HEK293 (cell line): ENCODE data around the gene LIPJ.

ENCODE experiments used
- CTCF ChIA-PET: fragments of 350-600 bp; formaldehyde crosslinking; extraction: SDS; loops from one replicate; lab custom pipeline; 2021; ENCODE audit warnings: antibody characterized with exemption; lab: Yijun Ruan, JAX
- POLR2A ChIA-PET: fragments of 300-600 bp; formaldehyde crosslinking; extraction: SDS; loops from one replicate; lab custom pipeline; 2020; ENCODE audit warnings: antibody characterized with exemption, inconsistent platforms; lab: Yijun Ruan, JAX
- H3K27ac ChIP-seq: fragments of 200-500 bp; sonication (Bioruptor generic); 2 replicates; pipeline ENCODE4 v1.5.1; 2014; ENCODE audit warnings: low read depth, low read length, control low read depth, inconsistent platforms; ENCODE audit errors: extremely low read depth
- H3K36me3 ChIP-seq, 2 experiments: fragments of 200-500 bp in 1 of 2; sonication (Bioruptor generic) in 1 of 2; 1 replicate in 1 of 2; 2 replicates in 1 of 2; pipeline ENCODE4 v1.5.1; 2014 to 2017; ENCODE audit warnings: inconsistent platforms in 2 of 2, low read length in 2 of 2; ENCODE audit not compliant: control insufficient read depth in 2 of 2, insufficient read depth in 1 of 2
- H3K4me1 ChIP-seq: fragments of 200-500 bp; sonication (Bioruptor generic); 2 replicates; pipeline ENCODE4 v1.5.1; 2014; ENCODE audit warnings: mild to moderate bottlenecking, low read length, inconsistent platforms; ENCODE audit not compliant: control insufficient read depth, insufficient read depth
- H3K4me3 ChIP-seq: 2 replicates; pipeline ENCODE4 v1.5.1; 2011; ENCODE audit warnings: low read depth, mild to moderate bottlenecking, control low read depth, low read length, moderate library complexity
- H3K9me3 ChIP-seq: fragments of 200-500 bp; sonication (Bioruptor generic); 2 replicates; pipeline ENCODE4 v1.5.1; 2014; ENCODE audit warnings: low read depth, low read length, inconsistent platforms; ENCODE audit not compliant: control insufficient read depth, insufficient read depth
- ATF2 ChIP-seq: fragments of 450-650 bp; formaldehyde crosslinking; IDR thresholded peaks from 2 replicates; pipeline ENCODE4 v1.5.1; 2016; ENCODE audit warnings: missing biosample characterization, missing genetic modification characterization, low read depth
- BCL6B ChIP-seq: fragments of 450-650 bp; formaldehyde crosslinking; IDR thresholded peaks from 2 replicates; pipeline ENCODE4 v1.5.1; 2017; ENCODE audit warnings: missing biosample characterization, missing genetic modification characterization
- ELK4 ChIP-seq: IDR thresholded peaks from 2 replicates; pipeline ENCODE4 v1.6.1; 2011; ENCODE audit warnings: mild to moderate bottlenecking, low read depth, low read length, borderline replicate concordance
- GLIS1 ChIP-seq: fragments of 450-650 bp; formaldehyde crosslinking; IDR thresholded peaks from 2 replicates; pipeline ENCODE4 v1.5.1; 2016; ENCODE audit warnings: missing biosample characterization, missing genetic modification characterization
- PRDM6 ChIP-seq: fragments of 450-650 bp; formaldehyde crosslinking; IDR thresholded peaks from 2 replicates; pipeline ENCODE4 v1.5.1; 2017; ENCODE audit warnings: missing biosample characterization, missing genetic modification characterization
- ZBTB26 ChIP-seq: fragments of 450-650 bp; formaldehyde crosslinking; optimal IDR thresholded peaks from 2 replicates; pipeline ENCODE3; 2016; ENCODE audit warnings: missing biosample characterization, mild to moderate bottlenecking, missing genetic modification characterization
- ZBTB6 ChIP-seq: fragments of 450-650 bp; formaldehyde crosslinking; IDR thresholded peaks from 2 replicates; pipeline ENCODE4 v1.5.1; 2017; ENCODE audit warnings: missing biosample characterization, missing genetic modification characterization
- ZNF174 ChIP-seq: fragments of 450-650 bp; formaldehyde crosslinking; IDR thresholded peaks from 2 replicates; pipeline ENCODE4 v1.5.0; 2017; ENCODE audit warnings: missing biosample characterization, mild to moderate bottlenecking, missing genetic modification characterization
- ZNF335 ChIP-seq: fragments of 450-650 bp; formaldehyde crosslinking; conservative IDR thresholded peaks from 2 replicates; pipeline ENCODE4 v1.5.1; 2016; ENCODE audit warnings: missing biosample characterization, missing genetic modification characterization
- ZNF394 ChIP-seq: fragments of 450-650 bp; formaldehyde crosslinking; IDR thresholded peaks from 2 replicates; pipeline ENCODE4 v1.5.1; 2016; ENCODE audit warnings: missing biosample characterization, missing genetic modification characterization, mild to moderate bottlenecking, moderate library complexity, borderline replicate concordance
- ZNF449 ChIP-seq: fragments of 450-650 bp; formaldehyde crosslinking; IDR thresholded peaks from 2 replicates; pipeline ENCODE4 v1.5.1; 2017; ENCODE audit warnings: missing biosample characterization, mild to moderate bottlenecking, missing genetic modification characterization, moderate library complexity
- ZNF544 ChIP-seq: fragments of 450-650 bp; formaldehyde crosslinking; IDR thresholded peaks from 2 replicates; pipeline ENCODE4 v1.5.0; 2017; ENCODE audit warnings: missing biosample characterization, missing genetic modification characterization
- ZNF792 ChIP-seq: fragments of 450-650 bp; formaldehyde crosslinking; IDR thresholded peaks from 2 replicates; pipeline ENCODE4 v1.5.1; 2016; ENCODE audit warnings: missing biosample characterization, missing genetic modification characterization
- TF ChIP-seq, protein P1 (sequence below): fragments of 450-650 bp; formaldehyde crosslinking; IDR thresholded peaks from 2 replicates; pipeline ENCODE4 v1.5.1; 2016; ENCODE audit warnings: missing biosample characterization, missing genetic modification characterization, borderline replicate concordance

LIPJ gene

DNA sequence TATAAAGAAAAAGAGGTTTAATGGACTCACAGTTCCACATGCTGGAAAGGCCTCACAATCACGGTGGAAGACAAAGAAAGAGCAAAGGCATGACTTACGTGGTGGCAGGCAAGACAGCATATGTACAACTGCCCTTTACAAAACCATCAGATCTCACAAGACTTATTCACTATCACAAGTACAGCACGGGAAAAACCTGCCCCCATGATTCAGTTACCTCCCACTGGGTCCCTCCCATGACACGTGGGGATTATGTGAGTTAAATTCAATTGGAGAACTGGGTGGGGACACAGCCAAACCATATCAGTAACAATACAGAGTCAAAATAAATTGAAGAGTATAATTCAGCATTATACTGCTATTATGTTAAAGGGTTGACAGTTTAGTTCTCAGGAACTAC, 41.2 kb upstream of the LIPJ start (continued):
- TF ChIP-seq ZBTB6 (tag by site-specific recombination) (no peak), ZNF544 (no peak), ZNF174 (tag by site-specific recombination) (no peak), ZNF449 (no peak), ZNF335 (tag by site-specific recombination) (no peak), GLIS1 (0 out of 2 replicates have a peak, but pooled peaks have one; percentile 10), ELK4 (no peak)
- TF ChIP-seq, protein P1, sequence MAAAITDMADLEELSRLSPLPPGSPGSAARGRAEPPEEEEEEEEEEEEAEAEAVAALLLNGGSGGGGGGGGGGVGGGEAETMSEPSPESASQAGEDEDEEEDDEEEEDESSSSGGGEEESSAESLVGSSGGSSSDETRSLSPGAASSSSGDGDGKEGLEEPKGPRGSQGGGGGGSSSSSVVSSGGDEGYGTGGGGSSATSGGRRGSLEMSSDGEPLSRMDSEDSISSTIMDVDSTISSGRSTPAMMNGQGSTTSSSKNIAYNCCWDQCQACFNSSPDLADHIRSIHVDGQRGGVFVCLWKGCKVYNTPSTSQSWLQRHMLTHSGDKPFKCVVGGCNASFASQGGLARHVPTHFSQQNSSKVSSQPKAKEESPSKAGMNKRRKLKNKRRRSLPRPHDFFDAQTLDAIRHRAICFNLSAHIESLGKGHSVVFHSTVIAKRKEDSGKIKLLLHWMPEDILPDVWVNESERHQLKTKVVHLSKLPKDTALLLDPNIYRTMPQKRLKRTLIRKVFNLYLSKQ, result no peak
- TF ChIP-seq, all 188 proteins: peak for 9

DNA sequence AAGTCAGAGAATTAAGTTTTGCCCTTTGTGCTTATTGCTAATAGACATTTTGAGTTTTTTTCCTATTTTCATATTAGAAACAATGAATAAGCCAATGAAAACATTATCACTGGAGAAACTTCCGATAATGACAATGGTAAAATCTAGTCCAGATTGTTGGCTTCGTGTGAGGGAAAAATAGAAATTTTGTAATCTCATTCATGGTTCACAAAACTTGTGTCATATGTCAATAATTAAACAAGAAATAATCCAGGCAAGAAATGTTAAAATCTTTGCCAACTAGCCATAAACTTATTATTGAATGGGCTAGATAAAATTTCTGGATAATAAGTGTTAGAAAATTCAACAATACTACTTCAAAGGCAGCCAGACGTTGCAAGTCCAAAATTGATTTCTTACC, 40.1 kb upstream of the LIPJ start:
- Histone ChIP-seq H3K4me1 (peaks cover 27% of the 10 kb centered on the region), H3K9me3 (no peaks in the 10 kb centered on the region)
- POLR2A ChIA-PET, result no interaction called here
- TF ChIP-seq PRDM6 (tag by site-specific recombination) (peak; percentile 35), ZNF792 (tag by site-specific recombination) (no peak), ZBTB26 (tag by site-specific recombination) (no peak), BCL6B (tag by site-specific recombination) (no peak)
- TF ChIP-seq, all 188 proteins: peak for 1
- no peaks in the 10 kb centered on the region for H3K36me3 ChIP-seq
- no peak overlapping the region for H3K4me3 ChIP-seq
- no peak overlapping the region for H3K27ac ChIP-seq
- CTCF ChIA-PET, result no interaction called here

DNA sequence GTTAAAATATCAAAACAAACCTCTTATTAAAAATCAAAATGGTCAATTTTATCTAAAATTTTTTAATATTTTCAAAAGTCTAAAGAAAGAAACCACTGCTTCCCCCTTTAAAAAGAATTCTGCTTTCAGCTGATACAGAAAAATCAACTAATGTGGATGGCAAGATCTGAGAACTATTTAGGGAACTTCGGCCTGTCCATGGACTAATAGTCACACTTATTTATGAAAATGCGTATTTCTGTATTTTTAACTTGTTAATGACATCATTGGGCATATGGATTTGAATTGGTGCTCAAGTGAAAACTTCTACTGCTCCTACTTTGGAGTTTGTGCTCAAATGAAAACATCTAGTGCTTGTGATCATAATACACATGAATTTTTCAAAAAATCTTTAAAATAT, 35.3 kb upstream of the LIPJ start:
- ChIA-PET CTCF (interaction anchor here (0.6 to 1.4 kb wide), 5 partner anchors 28 to 894 kb away, joined by 3 to 5 read pairs (median 4); no protein-coding TSS in a partner anchor), POLR2A (no interaction called here)
- Histone ChIP-seq H3K4me3 (no peak overlapping the region), H3K36me3 (no peaks in the 10 kb centered on the region), H3K4me1 (no peaks in the 10 kb centered on the region), H3K9me3 (no peaks in the 10 kb centered on the region), H3K27ac (no peak overlapping the region)
- no peak for TF ChIP-seq ZNF394 (tag by site-specific recombination)
- 0 out of 2 replicates have a peak, but pooled peaks have one; percentile 41 for TF ChIP-seq ATF2 (tag by site-specific recombination)
